Ishikawa (cell line): ENCODE results near the gene IKZF1.

Source experiments
- CEBPB ChIP-seq: IDR thresholded peaks from 2 replicates; pipeline ENCODE4 v1.6.1; 2012
- CREB1 ChIP-seq: IDR thresholded peaks from 2 replicates; pipeline ENCODE4 v1.6.1; 2012; ENCODE audit warnings: low read depth
- EGR1 ChIP-seq: IDR thresholded peaks from 2 replicates; pipeline ENCODE4 v1.6.1; 2012
- EP300 ChIP-seq: IDR thresholded peaks from 2 replicates; pipeline ENCODE4 v1.6.1; 2012; ENCODE audit warnings: borderline replicate concordance
- FOXM1 ChIP-seq: IDR thresholded peaks from 2 replicates; pipeline ENCODE4 v1.6.1; 2012; ENCODE audit warnings: low read depth, borderline replicate concordance
- MAX ChIP-seq: IDR thresholded peaks from 2 replicates; pipeline ENCODE4 v1.6.1; 2012
- RAD21 ChIP-seq: IDR thresholded peaks from 2 replicates; pipeline ENCODE4 v1.6.1; 2012; ENCODE audit warnings: low read depth
- REST ChIP-seq: IDR thresholded peaks from 2 replicates; pipeline ENCODE4 v1.6.1; 2012; ENCODE audit warnings: low read depth, mild to moderate bottlenecking
- TAF1 ChIP-seq: IDR thresholded peaks from 2 replicates; pipeline ENCODE4 v1.6.1; 2012; ENCODE audit warnings: low read depth, mild to moderate bottlenecking
- TCF12 ChIP-seq: IDR thresholded peaks from 2 replicates; pipeline ENCODE4 v1.6.1; 2012; ENCODE audit warnings: low read depth
- TEAD4 ChIP-seq: IDR thresholded peaks from 2 replicates; pipeline ENCODE4 v1.6.1; 2012
- YY1 ChIP-seq: IDR thresholded peaks from 2 replicates; pipeline ENCODE4 v1.6.1; 2012; ENCODE audit warnings: low read depth
- ZBTB7A ChIP-seq: IDR thresholded peaks from 2 replicates; pipeline ENCODE4 v1.6.1; 2012; ENCODE audit warnings: low read depth

- TF ChIP-seq CREB1: no peak
- no peak for TF ChIP-seq YY1
- no peak for TF ChIP-seq ZBTB7A
- no peak for TF ChIP-seq RAD21
- TF ChIP-seq TAF1: no peak
- no peak for TF ChIP-seq EP300
- TF ChIP-seq EGR1: no peak
- no peak for TF ChIP-seq REST
- no peak for TF ChIP-seq MAX
- no peak for TF ChIP-seq CEBPB
- TF ChIP-seq FOXM1: no peak
- no peak for TF ChIP-seq TCF12
- TF ChIP-seq TEAD4: no peak
Observed at GRCh38 chr7:50308203-50308531, 3.7 kb downstream of the IKZF1 start.
